Pancreas (tissue), 10 donors: ENCODE data around the gene PHF21B. TPM values are rescaled to one million over a fixed set of nuclear protein-coding genes. Genes with fewer than 3 reads are reported as not detected.
A peak's percentile ranks its signal among the peaks of the same experiment; 100 is the strongest.

Source experiments
- ATAC-seq, 4 donors: fragments of 200-7000 bp; cut with Tn5 transposase; one replicate each; pipeline versions ENCODE4 v1.8.0 to v1.9.1; 2020; ENCODE audit warnings: mild to moderate bottlenecking in 4 of 4, moderate library complexity in 4 of 4
- DNase-seq, 6 donors: peaks; one replicate each; pipeline ENCODE4 v3.0.0-alpha.2; 2020
- FAIRE-seq: peaks from 2 replicates; lab custom pipeline; 2012; peaks lifted over from hg19 to GRCh38; lab: Jason Lieb, UNC
- H3K27ac ChIP-seq, 4 donors: fragments of 200-600 bp; sonication (generic); 1 replicate in 3 of 4; 2 replicates in 1 of 4; pipeline versions ENCODE4 v1.5.0 to v1.8.0; 2020
- H3K27me3 ChIP-seq, 4 donors: fragments of 200-600 bp; one replicate each; pipeline ENCODE4 v1.8.0; 2021
- H3K36me3 ChIP-seq, 3 donors: fragments of 200-600 bp; sonication (generic) in 1 of 3; one replicate each; pipeline versions ENCODE4 v1.5.0 to v1.8.0; 2020 to 2021
- H3K4me1 ChIP-seq, 3 donors: fragments of 200-600 bp; one replicate each; pipeline ENCODE4 v1.8.0; 2021
- H3K4me3 ChIP-seq, 4 donors: fragments of 200-600 bp; sonication (generic) in 2 of 4; one replicate each; pipeline versions ENCODE4 v1.5.0 to v1.8.0; 2020 to 2021
- H3K9me3 ChIP-seq, 4 donors: fragments of 200-600 bp; one replicate each; pipeline ENCODE4 v1.8.0; 2021
- CTCF ChIP-seq, 4 donors: fragments of 200-600 bp; sonication (generic) in 3 of 4; IDR thresholded peaks; one replicate each; pipeline versions ENCODE4 v1.5.0 to v1.8.0; 2021; ENCODE audit warnings: antibody characterized with exemption in 4 of 4
- WGBS, 2 donors: extraction: QIAGEN DNeasy Blood & Tissue Kit; methylation state at CpG; one replicate each; pipeline ENCODE4 v1.1.7; 2013; 5-methylcytosine and 5-hydroxymethylcytosine counted together
- intact Hi-C, 3 donors: fragments of 100-400 bp; cut with DNase I; formaldehyde crosslinking; loops; one replicate each; pipeline versions ENCODE4 v1.11.1 to v1.14.2; 2022
- polyA plus RNA-seq, 2 donors: library from polyadenylated mRNA; stranded (reverse); fragments of 200-250 nt; gene quantifications; one replicate each; pipeline ENCODE4 v1.2.3, GENCODE V29; 2013
- total RNA-seq, 6 donors: library from RNA; stranded (reverse); fragmentation: NEBNext Ultra II Directional in 4 of 6; extraction: Animal tissue kit (Norgen Biotek cat#: 25700) in 4 of 6; gene quantifications; one replicate each; pipeline versions ENCODE4 v1.2.1 to v1.2.4, GENCODE V29; 2021 to 2023
- donor health status: healthy with polysubstance abuse.
- donor health status: DM: no; HTN: no; CAD: no; lungs with moderate emphysema.
- donor health status: DM: no; HTN: no; CAD: no.
- donor health status: control.
- donor health status: control.
- donor health status: Bipolar disorder and iron deficiency.
- donor health status: DM: yes; HTN: yes; CAD: no.
- donor health status: DM: no; HTN: no; CAD: no.
- donor health status: DM: no; HTN: no; CAD: no.
- donor health status: DM: yes; HTN: yes; CAD: no.

Gene PHF21B
- total and polyA plus RNA-seq, 8 donors, result 0.34 to 2.9 (median 0.57) TPM; not detected in 1

- DNase-seq, result peak in 2 of 6 donors; percentile 18 to 30
- no peak for ATAC-seq
- Histone ChIP-seq H3K4me3 (no peak overlapping the region), H3K27me3 (no peaks in the 10 kb centered on the region), H3K4me1 (no peaks in the 10 kb centered on the region), H3K36me3 (no peaks in the 10 kb centered on the region), H3K27ac (no peak overlapping the region), H3K9me3 (no peaks in the 10 kb centered on the region)
- FAIRE-seq, result no peak
- no peak for TF ChIP-seq CTCF (IDR thresholded peaks at IDR 0.05)
- intact Hi-C loops, result no loop called here
- WGBS, 2 donors, result 61 to 72% methylated on average over 13 to 14 of the region's 14 CpGs
Observed at GRCh38 chr22:44878483-44879300, 131.1 kb downstream of the PHF21B start.

GRCh38 chr22:44876921-44877320, 132.9 kb downstream of the PHF21B start:
- FAIRE-seq, result no peak
- TF ChIP-seq CTCF (IDR thresholded peaks at IDR 0.05), result no peak
- Histone ChIP-seq H3K27me3 (no peaks in the 10 kb centered on the region), H3K4me3 (no peak overlapping the region), H3K27ac (no peak overlapping the region), H3K9me3 (no peaks in the 10 kb centered on the region), H3K36me3 (no peaks in the 10 kb centered on the region), H3K4me1 (no peaks in the 10 kb centered on the region)
- DNase-seq, result peak in 2 of 6 donors; percentile 9
- WGBS, 2 donors, result 76 to 86% methylated on average over 4 of the region's 4 CpGs
- intact Hi-C loops, result no loop called here
- no peak for ATAC-seq

- ATAC-seq, result no peak
- DNase-seq, result peak in 1 of 6 donors; percentile 0
- 79 to 81% methylated on average over 3 of the region's 3 CpGs for WGBS, 2 donors
Observed at GRCh38 chr22:44871782-44872181, 138.0 kb downstream of the PHF21B start.

GRCh38 chr22:44870021-44870420, 139.8 kb downstream of the PHF21B start:
- H3K27me3 ChIP-seq, result no peaks in the 10 kb centered on the region
- 45 to 49% methylated on average over 5 of the region's 5 CpGs for WGBS, 2 donors
- DNase-seq, result no peak
- no peak for FAIRE-seq
- no peaks in the 10 kb centered on the region for H3K4me1 ChIP-seq
- intact Hi-C loops, result no loop called here
- H3K36me3 ChIP-seq, result no peaks in the 10 kb centered on the region
- H3K27ac ChIP-seq, result no peak overlapping the region
- no peak for TF ChIP-seq CTCF (IDR thresholded peaks at IDR 0.05)
- H3K4me3 ChIP-seq, result no peak overlapping the region
- peak in 1 of 4 donors; percentile 20 for ATAC-seq
- no peaks in the 10 kb centered on the region for H3K9me3 ChIP-seq

More at GRCh38 chr22:44871782-44872181, 138.0 kb downstream of the PHF21B start:
- no peaks in the 10 kb centered on the region for H3K27me3 ChIP-seq
- H3K36me3 ChIP-seq, result no peaks in the 10 kb centered on the region
- no peaks in the 10 kb centered on the region for H3K4me1 ChIP-seq
- intact Hi-C loops, result no loop called here
- no peak for FAIRE-seq
- no peaks in the 10 kb centered on the region for H3K9me3 ChIP-seq
- no peak overlapping the region for H3K4me3 ChIP-seq
- no peak for TF ChIP-seq CTCF (IDR thresholded peaks at IDR 0.05)
- H3K27ac ChIP-seq, result no peak overlapping the region

GRCh38 chr22:44869196-44869595, 140.6 kb downstream of the PHF21B start:
- Histone ChIP-seq H3K4me1 (no peaks in the 10 kb centered on the region), H3K9me3 (no peaks in the 10 kb centered on the region), H3K27me3 (no peaks in the 10 kb centered on the region), H3K27ac (no peak overlapping the region), H3K4me3 (no peak overlapping the region), H3K36me3 (no peaks in the 10 kb centered on the region)
- DNase-seq, result peak in 1 of 6 donors; percentile 15
- no peak for FAIRE-seq
- TF ChIP-seq CTCF (IDR thresholded peaks at IDR 0.05), result no peak
- ATAC-seq, result no peak
- 67 to 71% methylated on average over 7 of the region's 7 CpGs for WGBS, 2 donors
- intact Hi-C loops, result no loop called here
